ENCODE data around the gene ITGB5. TPM values are rescaled to one million over a fixed set of nuclear protein-coding genes. Genes with fewer than 3 reads are reported as not detected.

ITGB5 gene
- polyA plus RNA-seq, 3 donors, result 0.68 to 1.2 (median 1.0) TPM

GRCh38 chr3:124745756-124746155, 141.4 kb downstream of the ITGB5 start:
- no peak overlapping the region for H3K27ac ChIP-seq (ENCODE audit: low read depth in 1 of 2, low read length in 2 of 2)
- H4K20me1 ChIP-seq (ENCODE audit: insufficient read depth, low read length), result no peaks in the 10 kb centered on the region
- H3K9me3 ChIP-seq (replicated peaks in 1 of 2; ENCODE audit: control insufficient read depth in 1 of 2, insufficient read depth in 1 of 2, low read length in 2 of 2), result no peaks in the 10 kb centered on the region
- intact Hi-C loops (cut with micrococcal nuclease), result no loop called here
- no peak overlapping the region for H3K9ac ChIP-seq (ENCODE audit: insufficient read depth, low read length, poor library complexity, severe bottlenecking)
- H3K36me3 Mint-ChIP-seq, result peaks cover 51 to 59% of the 10 kb centered on the region in 2 donors
- 100% methylated on average over 5 of the region's 6 CpGs for WGBS (ENCODE audit: insufficient coverage)
- H3K36me3 ChIP-seq (replicated peaks in 1 of 2; ENCODE audit: control insufficient read depth in 1 of 2, insufficient read depth in 2 of 2, low read length in 2 of 2), result peaks cover 37 to 65% of the 10 kb centered on the region in 2 donors
- H3K4me1 ChIP-seq (ENCODE audit: control insufficient read depth in 1 of 2, insufficient read depth in 2 of 2, low read length in 2 of 2), result no peaks in the 10 kb centered on the region
- H3K9me3 Mint-ChIP-seq, result no peaks in the 10 kb centered on the region
- H3K27ac Mint-ChIP-seq, result peak overlapping the region in 1 of 7 donors; percentile 23
- H3K4me3 ChIP-seq (replicated peaks in 1 of 3; ENCODE audit: low read depth in 2 of 3, low read length in 3 of 3), result no peak overlapping the region
- no peak overlapping the region for H3K4me2 ChIP-seq (replicated peaks; ENCODE audit: extremely low read depth, low read length, poor library complexity, severe bottlenecking)
- no peak overlapping the region for H3K4me3 Mint-ChIP-seq
- DNase-seq, result no peak
- no peaks in the 10 kb centered on the region for H3K27me3 Mint-ChIP-seq (ENCODE audit: low read depth in 3 of 3)
- TF ChIP-seq CTCF (IDR thresholded peaks at IDR 0.05), result no peak
- H3K4me1 Mint-ChIP-seq, result no peaks in the 10 kb centered on the region
- H3K79me2 ChIP-seq (ENCODE audit: insufficient read depth, low read length), result no peaks in the 10 kb centered on the region
- no peak overlapping the region for H2AFZ ChIP-seq (ENCODE audit: insufficient read depth, low read depth, low read length, poor library complexity, severe bottlenecking)
- no peaks in the 10 kb centered on the region for H3K27me3 ChIP-seq (ENCODE audit: control insufficient read depth in 2 of 2, insufficient read depth in 2 of 2, low read length in 2 of 2)

DNA sequence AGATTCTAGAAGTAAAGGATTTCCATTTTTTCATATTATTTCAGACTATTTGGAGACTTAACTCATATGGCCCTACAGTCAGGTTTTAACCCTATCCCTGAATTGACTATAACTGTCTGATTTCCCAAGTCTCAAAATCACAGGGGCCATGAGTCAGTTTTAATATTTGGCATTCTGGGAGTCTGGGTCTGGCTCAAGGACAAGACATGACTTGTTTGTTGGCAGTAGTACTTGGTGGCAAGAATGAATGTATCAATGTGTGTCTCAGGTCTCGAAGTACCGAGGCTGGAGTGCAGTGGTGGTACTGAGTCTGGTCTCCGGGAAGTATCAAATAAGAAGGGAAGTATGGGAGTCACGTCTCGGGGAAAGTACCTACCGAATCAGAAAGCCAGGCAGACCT, 146.1 kb downstream of the ITGB5 start:
- no peak overlapping the region for H3K9ac ChIP-seq (ENCODE audit: insufficient read depth, low read length, poor library complexity, severe bottlenecking)
- H3K79me2 ChIP-seq (ENCODE audit: insufficient read depth, low read length), result no peaks in the 10 kb centered on the region
- no peak for TF ChIP-seq CTCF (IDR thresholded peaks at IDR 0.05)
- no peak overlapping the region for H3K4me3 ChIP-seq (replicated peaks in 1 of 3; ENCODE audit: low read depth in 2 of 3, low read length in 3 of 3)
- intact Hi-C loops (cut with micrococcal nuclease), result no loop called here
- no peak overlapping the region for H2AFZ ChIP-seq (ENCODE audit: insufficient read depth, low read depth, low read length, poor library complexity, severe bottlenecking)
- 98% methylated on average over 6 of the region's 6 CpGs for WGBS (ENCODE audit: insufficient coverage)
- H4K20me1 ChIP-seq (ENCODE audit: insufficient read depth, low read length), result no peaks in the 10 kb centered on the region
- Mint-ChIP-seq H3K4me3 (no peak overlapping the region), H3K9me3 (no peaks in the 10 kb centered on the region), H3K27me3 (ENCODE audit: low read depth in 3 of 3) (no peaks in the 10 kb centered on the region), H3K27ac (no peak overlapping the region), H3K36me3 (peaks cover 82% of the 10 kb centered on the region in 2 donors), H3K4me1 (no peaks in the 10 kb centered on the region)
- no peak overlapping the region for H3K27ac ChIP-seq (ENCODE audit: low read depth in 1 of 2, low read length in 2 of 2)
- no peaks in the 10 kb centered on the region for H3K9me3 ChIP-seq (replicated peaks in 1 of 2; ENCODE audit: control insufficient read depth in 1 of 2, insufficient read depth in 1 of 2, low read length in 2 of 2)
- no peaks in the 10 kb centered on the region for H3K4me1 ChIP-seq (ENCODE audit: control insufficient read depth in 1 of 2, insufficient read depth in 2 of 2, low read length in 2 of 2)
- peaks cover 63 to 93% of the 10 kb centered on the region in 2 donors for H3K36me3 ChIP-seq (replicated peaks in 1 of 2; ENCODE audit: control insufficient read depth in 1 of 2, insufficient read depth in 2 of 2, low read length in 2 of 2)
- H3K4me2 ChIP-seq (replicated peaks; ENCODE audit: extremely low read depth, low read length, poor library complexity, severe bottlenecking), result no peak overlapping the region
- DNase-seq, result no peak
- no peaks in the 10 kb centered on the region for H3K27me3 ChIP-seq (ENCODE audit: control insufficient read depth in 2 of 2, insufficient read depth in 2 of 2, low read length in 2 of 2)

All from CD14-positive monocyte (primary cell).